K562 (cell line): ENCODE measurements around the gene GIPR. TPM values are rescaled to one million over a fixed set of nuclear protein-coding genes. Genes with fewer than 3 reads are reported as not detected.
A peak's percentile ranks its signal among the peaks of the same experiment; 100 is the strongest.

Source experiments
- FOXK2 ChIP-seq, 2 experiments: fragments of 450-650 bp; IDR thresholded peaks in 1 of 2; conservative IDR thresholded peaks in 1 of 2; 2 replicates each; pipeline ENCODE4 v1.6.1; 2016; ENCODE audit warnings: low read depth in 2 of 2, mild to moderate bottlenecking in 1 of 2
- HDAC1 ChIP-seq, 2 experiments: fragments of 450-650 bp; IDR thresholded peaks; 2 replicates each; pipeline ENCODE4 v1.6.1; 2016 to 2017; ENCODE audit warnings: inconsistent platforms in 1 of 2, mild to moderate bottlenecking in 1 of 2, moderate library complexity in 1 of 2
- ID3 ChIP-seq, 2 experiments: fragments of 250-450 bp in 1 of 2; fragments of 450-650 bp in 1 of 2; sonication (Bioruptor Pico) in 1 of 2; IDR thresholded peaks; 2 replicates each; pipeline versions ENCODE4 v1.6.1 to v1.8.0; 2016 to 2021; ENCODE audit warnings: mild to moderate bottlenecking in 2 of 2, moderate library complexity in 2 of 2, missing compliant biosample characterization in 1 of 2, missing genetic modification characterization in 1 of 2
- MCM2 ChIP-seq: fragments of 450-650 bp; IDR thresholded peaks from 2 replicates; pipeline ENCODE4 v1.6.1; 2017; ENCODE audit warnings: low read depth, mild to moderate bottlenecking
- NFRKB ChIP-seq: fragments of 450-650 bp; IDR thresholded peaks from 2 replicates; pipeline ENCODE4 v1.6.1; 2016; ENCODE audit warnings: low read depth
- SMC3 ChIP-seq: conservative IDR thresholded peaks from 2 replicates; pipeline ENCODE4 v1.6.1; 2011; ENCODE audit warnings: low read depth, low read length, improper control_type of control experiment; ENCODE audit not compliant: insufficient read depth
- UBTF ChIP-seq, 2 experiments: IDR thresholded peaks; 2 replicates each; pipeline ENCODE4 v1.6.1; 2012; ENCODE audit warnings: improper control_type of control experiment in 2 of 2, low read depth in 2 of 2, low read length in 2 of 2, borderline replicate concordance in 1 of 2
- ZHX1 ChIP-seq: fragments of 150-350 bp; conservative IDR thresholded peaks from 2 replicates; pipeline ENCODE4 v1.6.1; 2014; ENCODE audit warnings: low read length
- ZNF318 ChIP-seq, 2 experiments: fragments of 450-650 bp; IDR thresholded peaks; 2 replicates each; pipeline ENCODE4 v1.6.1; 2016; ENCODE audit warnings: mild to moderate bottlenecking in 2 of 2, borderline replicate concordance in 1 of 2, low read depth in 1 of 2, moderate library complexity in 1 of 2
- ZNF584 ChIP-seq: fragments of 200-800 bp; sonication (Bioruptor generic); IDR thresholded peaks from 2 replicates; pipeline ENCODE4 v1.6.1; 2016; ENCODE audit warnings: low read depth, mild to moderate bottlenecking, missing genetic modification characterization, missing compliant biosample characterization
- ZNF717 ChIP-seq: fragments of 250-450 bp; sonication (Bioruptor Pico); IDR thresholded peaks from 2 replicates; pipeline ENCODE4 v1.5.0; 2021
- polyA plus RNA-seq, 8 experiments: library from polyadenylated mRNA; depleted of rRNA in 4 of 8; stranded (reverse) in 5 of 8; unstranded in 3 of 8; fragments of >200 nt; fragmentation: Nextera tagmentation in 2 of 8; fragmentation: Illumina TruSeq in 1 of 8; extraction: Ambion mirVana in 2 of 8; extraction: Trizol in 1 of 8; gene quantifications; 2 replicates each; pipeline versions ENCODE4 v1.2.1 to v1.2.3, GENCODE V29; 2011 to 2014; ENCODE audit warnings: inconsistent platforms in 1 of 8, missing spikeins in 1 of 8
- total RNA-seq, 7 experiments: library from RNA; depleted of rRNA in 6 of 7; stranded (reverse); fragments of >200 nt in 6 of 7; fragmentation: Illumina TruSeq in 2 of 7; extraction: Trizol in 2 of 7; gene quantifications; 2 replicates each; pipeline versions ENCODE4 v1.2.1 to v1.2.3, GENCODE V29; 2011 to 2021; ENCODE audit warnings: low replicate concordance in 1 of 7

Gene GIPR
- total and polyA plus RNA-seq, 9 of the 15 experiments (the other 6 are each of a cell fraction or from before 2014, with no cell fraction given) = 2.2 to 26.8 (median 12.7) TPM

GRCh38 chr19:45645631-45646344 lies 22.2 kb upstream of the GIPR start (continued):
- TF ChIP-seq ZHX1 (no peak), NFRKB (no peak), UBTF (IDR thresholded peaks at IDR 0.05; ENCODE audit: borderline replicate concordance in 1 of 2, low read depth in 2 of 2, low read length in 2 of 2) (0 out of 4 replicates have a peak, but pooled peaks of 1 of the 2 experiments have one; percentile 32), ZNF584 (CRISPR knock-in tag) (no peak), SMC3 (0 out of 2 replicates have a peak, but pooled peaks have one; percentile 4), ID3 (CRISPR knock-in tag; IDR thresholded peaks at IDR 0.05) (no peak), ID3 (tag; IDR thresholded peaks at IDR 0.05) (0 out of 2 replicates have a peak, but pooled peaks have one; percentile 48), FOXK2 (conservative IDR thresholded peaks at IDR 0.05 in 1 of 2, IDR thresholded peaks at IDR 0.05 in 1 of 2; ENCODE audit: low read depth in 2 of 2) (peak; percentile 88 to 92), MCM2 (no peak), ZNF717 (CRISPR knock-in tag) (no peak), HDAC1 (IDR thresholded peaks at IDR 0.05) (peak; percentile 61 to 84; a peak in 2 of 4 replicates), ZNF318 (IDR thresholded peaks at IDR 0.05; ENCODE audit: borderline replicate concordance in 1 of 2, low read depth in 1 of 2) (no peak)
